ENCODE results near the gene AVPR2. TPM values are rescaled to one million over a fixed set of nuclear protein-coding genes. Genes with fewer than 3 reads are reported as not detected.

AVPR2 gene
- 1 to 10 TPM in 3 of 4 donors, under 1 TPM in 1; 0.78 to 2.4 (median 1.5) TPM for total RNA-seq

DNA sequence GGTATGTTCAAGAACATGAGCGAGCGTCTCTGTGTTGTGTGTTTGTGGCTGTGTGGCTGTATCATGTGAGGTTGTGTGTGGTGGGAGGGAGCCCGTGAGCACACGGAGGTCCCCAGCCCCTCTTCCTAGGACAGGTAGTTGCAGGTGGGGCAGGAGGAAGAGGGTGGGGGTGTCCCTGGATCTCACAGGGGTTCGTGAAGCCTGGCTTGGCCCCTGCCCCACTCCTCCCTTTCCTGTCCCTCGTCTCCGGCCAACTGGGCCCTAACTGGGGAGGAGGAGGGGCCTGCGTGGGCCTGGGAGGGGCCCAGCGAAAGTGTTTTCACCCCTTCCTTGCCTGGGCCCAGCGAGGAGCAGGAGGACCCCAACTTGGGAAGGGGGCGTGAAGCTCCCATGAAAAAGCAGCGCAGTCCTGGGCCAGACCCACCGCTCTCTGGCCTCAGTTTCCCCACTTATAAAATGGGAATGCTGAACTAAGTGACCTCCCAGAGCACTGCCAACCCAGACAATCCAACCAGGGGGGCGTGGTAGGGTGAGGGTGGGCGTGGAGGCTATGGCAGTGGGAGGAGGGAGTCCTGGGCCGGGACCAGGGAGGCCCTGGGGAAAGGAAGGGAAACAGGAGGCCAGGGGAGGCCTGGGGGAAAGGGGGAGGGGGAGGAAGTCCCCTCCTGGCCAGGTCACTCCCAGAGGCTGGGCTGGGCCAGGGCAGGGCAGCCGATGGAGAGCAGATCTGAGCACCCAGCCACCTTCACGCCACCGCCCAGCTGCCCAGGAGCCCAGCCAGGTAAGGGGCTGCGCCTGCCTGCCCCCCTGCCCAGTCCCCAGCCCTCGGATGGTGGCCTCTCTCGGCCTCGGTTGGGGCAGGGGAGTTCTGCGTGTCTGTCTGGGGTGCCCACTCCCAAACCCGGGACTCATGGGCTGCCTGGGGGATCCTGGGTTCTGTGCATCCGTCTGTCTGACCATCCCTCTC lies at the start of gene AVPR2:
AVPR2 (plus strand) TSS at position 683 of the 967 bp plus-strand sequence. CDS start 473 bp downstream, outside the sequence.
- H3K4me1 ChIP-seq = peaks cover 23% of the 10 kb centered on the region
- no peak for TF ChIP-seq EP300 (IDR thresholded peaks at IDR 0.05)
- TF ChIP-seq CTCF (IDR thresholded peaks at IDR 0.05) = no peak
- no peak for TF ChIP-seq POLR2A (IDR thresholded peaks at IDR 0.05)
- no peak for TF ChIP-seq POLR2AphosphoS5 (IDR thresholded peaks at IDR 0.05)
- no peaks in the 10 kb centered on the region for H3K36me3 ChIP-seq
- H3K4me3 ChIP-seq = peak within 1 kb of the TSS; percentile 20
- no peak for DNase-seq (ENCODE audit: low spot score in 2 of 2)
- 61% methylated on average over 20 of the region's 26 CpGs for WGBS
- H3K27me3 ChIP-seq = no peaks in the 10 kb centered on the region
- H3K27ac ChIP-seq = no peak within 1 kb of the TSS
- no peaks in the 10 kb centered on the region for H3K9me3 ChIP-seq

DNA sequence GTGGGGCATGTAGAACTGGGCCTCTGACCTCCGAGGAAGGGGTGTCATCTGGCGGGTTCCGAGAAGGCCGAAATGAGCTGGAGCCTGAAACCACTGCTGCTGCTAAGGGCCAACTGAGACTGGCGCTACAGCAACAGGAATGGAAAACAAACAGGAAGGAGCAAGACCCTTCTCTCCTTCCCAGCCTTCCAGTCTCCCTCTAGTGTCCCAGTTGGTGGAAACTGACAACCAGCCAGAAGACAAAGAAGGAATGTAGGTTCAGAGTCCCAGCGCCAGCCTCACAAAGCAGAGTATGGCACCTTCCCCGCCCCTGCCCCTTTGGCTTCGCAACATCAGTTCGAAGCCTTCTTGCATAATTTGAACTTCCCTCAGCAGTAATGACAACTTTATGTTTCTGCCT lies 49.8 kb upstream of the AVPR2 start:
- H3K36me3 ChIP-seq = no peaks in the 10 kb centered on the region
- H3K27me3 ChIP-seq = no peaks in the 10 kb centered on the region
- TF ChIP-seq CTCF (IDR thresholded peaks at IDR 0.05) = no peak
- no peak for TF ChIP-seq POLR2A (IDR thresholded peaks at IDR 0.05)
- no peak for TF ChIP-seq EP300 (IDR thresholded peaks at IDR 0.05)
- TF ChIP-seq POLR2AphosphoS5 (IDR thresholded peaks at IDR 0.05) = no peak
- H3K4me3 ChIP-seq = no peak overlapping the region
- H3K4me1 ChIP-seq = no peaks in the 10 kb centered on the region
- H3K27ac ChIP-seq = no peak overlapping the region
- DNase-seq (ENCODE audit: low spot score in 2 of 2) = no peak
- H3K9me3 ChIP-seq = no peaks in the 10 kb centered on the region
- WGBS = 81% methylated on average over 9 of the region's 9 CpGs

DNA sequence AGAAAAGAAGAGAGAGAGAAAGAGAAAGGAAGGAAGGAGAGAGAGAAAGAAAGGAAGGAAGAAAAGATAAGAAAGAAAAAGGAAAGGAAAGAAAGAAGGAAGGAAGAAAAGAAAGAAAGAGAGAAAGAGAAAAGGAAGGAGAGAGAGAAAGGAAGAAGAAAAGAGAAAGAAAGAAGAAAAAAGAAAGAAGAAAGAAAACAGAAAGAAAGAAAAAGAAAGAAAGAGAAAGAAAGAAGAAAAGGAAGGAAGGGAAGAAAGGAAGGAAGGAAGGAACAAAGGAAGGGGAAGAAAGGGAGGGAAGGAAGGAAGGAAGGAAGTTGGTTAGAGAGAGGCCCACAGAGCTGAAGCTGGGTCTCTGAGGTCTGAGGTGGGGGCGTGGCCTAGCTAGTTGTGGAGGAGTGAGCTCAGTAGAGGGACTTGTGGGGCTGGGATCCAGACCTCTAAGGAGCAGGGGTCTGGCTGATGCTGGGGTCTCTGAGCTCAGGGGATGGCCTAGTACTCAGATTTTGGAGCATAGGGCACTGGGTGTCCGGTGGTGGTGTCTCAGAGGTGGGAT lies 47.0 kb upstream of the AVPR2 start:
- no peaks in the 10 kb centered on the region for H3K36me3 ChIP-seq
- H3K27me3 ChIP-seq = peaks cover 4% of the 10 kb centered on the region
- no peaks in the 10 kb centered on the region for H3K4me1 ChIP-seq
- no peaks in the 10 kb centered on the region for H3K9me3 ChIP-seq
- H3K27ac ChIP-seq = no peak overlapping the region
- no peak overlapping the region for H3K4me3 ChIP-seq
- WGBS = 83% methylated on average over 2 of the region's 2 CpGs
- TF ChIP-seq EP300 (IDR thresholded peaks at IDR 0.05) (no peak), CTCF (IDR thresholded peaks at IDR 0.05) (no peak), POLR2A (IDR thresholded peaks at IDR 0.05) (no peak), POLR2AphosphoS5 (IDR thresholded peaks at IDR 0.05) (no peak)
- no peak for DNase-seq (ENCODE audit: low spot score in 2 of 2)

DNA sequence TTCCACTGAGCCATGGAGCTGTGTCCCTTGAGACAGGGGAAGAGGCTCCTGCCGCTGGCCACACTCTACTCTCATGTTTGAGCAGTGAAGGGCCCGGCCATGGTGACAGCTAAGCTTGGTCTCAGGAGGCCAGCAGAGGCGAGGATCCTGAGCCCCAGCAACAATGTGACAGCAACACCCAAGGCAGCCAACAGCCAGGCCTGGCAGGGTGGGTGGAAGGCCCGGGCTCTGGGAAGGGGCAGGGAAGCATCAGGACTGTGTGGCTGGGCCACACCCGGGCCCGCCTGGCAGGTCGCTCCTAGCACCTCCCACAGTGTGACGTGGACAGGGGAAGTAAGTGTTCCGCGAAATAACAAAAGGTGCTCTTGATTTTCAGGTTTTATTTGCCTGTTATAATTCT lies 43.3 kb upstream of the AVPR2 start:
- no peak for DNase-seq (ENCODE audit: low spot score in 2 of 2)
- H3K27me3 ChIP-seq = peaks cover 4% of the 10 kb centered on the region
- no peaks in the 10 kb centered on the region for H3K4me1 ChIP-seq
- H3K9me3 ChIP-seq = no peaks in the 10 kb centered on the region
- no peaks in the 10 kb centered on the region for H3K36me3 ChIP-seq
- 69% methylated on average over 9 of the region's 10 CpGs for WGBS
- H3K27ac ChIP-seq = no peak overlapping the region
- H3K4me3 ChIP-seq = no peak overlapping the region
- TF ChIP-seq POLR2A (IDR thresholded peaks at IDR 0.05) (no peak), POLR2AphosphoS5 (IDR thresholded peaks at IDR 0.05) (no peak), EP300 (IDR thresholded peaks at IDR 0.05) (no peak), CTCF (IDR thresholded peaks at IDR 0.05) (no peak)

- TF ChIP-seq EP300 (IDR thresholded peaks at IDR 0.05) (no peak), CTCF (IDR thresholded peaks at IDR 0.05) (no peak), POLR2A (IDR thresholded peaks at IDR 0.05) (no peak), POLR2AphosphoS5 (IDR thresholded peaks at IDR 0.05) (no peak)
- 78% methylated on average over 21 of the region's 21 CpGs for WGBS
These were observed 42.7 kb upstream of the AVPR2 start for GRCh38 chrX:153861733-153862310.

More at GRCh38 chrX:153861733-153862310, 42.7 kb upstream of the AVPR2 start:
- Histone ChIP-seq H3K27me3 (peaks cover 4% of the 10 kb centered on the region), H3K4me3 (no peak overlapping the region), H3K9me3 (no peaks in the 10 kb centered on the region), H3K36me3 (no peaks in the 10 kb centered on the region), H3K4me1 (no peaks in the 10 kb centered on the region), H3K27ac (no peak overlapping the region)
- DNase-seq (ENCODE audit: low spot score in 2 of 2) = no peak
